Adrenal gland (tissue), 12 donors: Measurements from ENCODE around the gene CCDC13. TPM values are rescaled to one million over a fixed set of nuclear protein-coding genes. Genes with fewer than 3 reads are reported as not detected.

Experiments
- DNase-seq, 7 donors: peaks; one replicate each; pipeline ENCODE4 v3.0.0-alpha.2; 2019 to 2020
- H3K27ac ChIP-seq, 5 donors: fragments of 200-600 bp; sonication (generic) in 4 of 5; 1 replicate in 3 of 5; 2 replicates in 2 of 5; pipeline versions ENCODE4 v1.5.1 to v1.8.0; 2016 to 2020; ENCODE audit warnings: mild to moderate bottlenecking in 1 of 5
- H3K27me3 ChIP-seq: fragments of 200-600 bp; 2 replicates; pipeline ENCODE4 v1.8.0; 2021
- H3K36me3 ChIP-seq, 2 donors: fragments of 200-600 bp; replicated peaks in 1 of 2; 1 replicate in 1 of 2; 2 replicates in 1 of 2; pipeline versions ENCODE4 v1.5.1 to v1.8.0; 2018 to 2022
- H3K4me1 ChIP-seq, 2 donors: fragments of 200-600 bp; replicated peaks in 1 of 2; 1 replicate in 1 of 2; 2 replicates in 1 of 2; pipeline versions ENCODE4 v1.5.1 to v1.8.0; 2018 to 2021
- H3K4me3 ChIP-seq, 4 donors: fragments of 200-600 bp; sonication (generic) in 3 of 4; one replicate each; pipeline ENCODE4 v1.5.1; 2016 to 2018
- H3K9me3 ChIP-seq, 3 donors: fragments of 200-600 bp; sonication (generic) in 1 of 3; replicated peaks in 1 of 3; 1 replicate in 2 of 3; 2 replicates in 1 of 3; pipeline versions ENCODE4 v1.5.1 to v1.8.0; 2016 to 2021
- POLR2A ChIP-seq, 2 donors: fragments of 450-650 bp; IDR thresholded peaks; one replicate each; pipeline ENCODE4 v1.6.1; 2017; ENCODE audit warnings: antibody characterized with exemption in 2 of 2, mild to moderate bottlenecking in 2 of 2, moderate library complexity in 1 of 2
- WGBS, 4 donors: extraction: QIAGEN DNeasy Blood & Tissue Kit in 2 of 4; methylation state at CpG; one replicate each; pipeline versions ENCODE4 v1.1.5 to v1.1.7; 2013 to 2017; 5-methylcytosine and 5-hydroxymethylcytosine counted together
- intact Hi-C, 2 donors: fragments of 100-400 bp; cut with DNase I; formaldehyde crosslinking; loops; one replicate each; pipeline versions ENCODE4 v1.14.1 to v1.15.0; 2022 to 2023
- polyA plus RNA-seq, 3 donors: library from polyadenylated mRNA; stranded (reverse); fragments of 200-250 nt in 2 of 3; fragments of 350-450 nt in 1 of 3; fragmentation: Illumina TruSeq in 1 of 3; extraction: RNeasy Lipid Tissue Mini Kit (QIAGEN cat#74804) in 1 of 3; gene quantifications; one replicate each; pipeline ENCODE4 v1.2.3, GENCODE V29; 2013 to 2014
- total RNA-seq, 9 donors: library from RNA; depleted of rRNA in 4 of 9; stranded (reverse); fragments of >200 nt in 4 of 9; fragments of 120-200 nt in 1 of 9; fragmentation: NEBNext Ultra II Directional in 1 of 9; extraction: Animal tissue kit (Norgen Biotek cat#: 25700) in 1 of 9; gene quantifications; one replicate each; pipeline versions ENCODE4 v1.1.0 to v1.2.4, GENCODE V29; 2013 to 2023
- TF ChIP-seq, protein P1 (sequence below), 6 experiments: fragments of 450-650 bp in 4 of 6; fragments of 200-600 bp in 2 of 6; sonication (generic) in 1 of 6; IDR thresholded peaks; 1 replicate in 5 of 6; 2 replicates in 1 of 6; pipeline versions ENCODE4 v1.5.1 to v1.8.0; 2016 to 2021; ENCODE audit warnings: antibody characterized with exemption in 6 of 6, mild to moderate bottlenecking in 2 of 6, moderate library complexity in 1 of 6
- donor health status: healthy with polysubstance abuse.
- donor health status: Bipolar disorder and iron deficiency.
- donor health status: DM: yes; HTN: yes; CAD: no.
- donor health status: DM: no; HTN: no; CAD: no.
- donor health status: DM: no; HTN: no; CAD: no.
- donor health status: DM: yes; HTN: yes; CAD: no.

CCDC13 gene
- total and polyA plus RNA-seq, 12 donors: 0.35 to 2.1 (median 1.1) TPM; not detected in 2

DNA sequence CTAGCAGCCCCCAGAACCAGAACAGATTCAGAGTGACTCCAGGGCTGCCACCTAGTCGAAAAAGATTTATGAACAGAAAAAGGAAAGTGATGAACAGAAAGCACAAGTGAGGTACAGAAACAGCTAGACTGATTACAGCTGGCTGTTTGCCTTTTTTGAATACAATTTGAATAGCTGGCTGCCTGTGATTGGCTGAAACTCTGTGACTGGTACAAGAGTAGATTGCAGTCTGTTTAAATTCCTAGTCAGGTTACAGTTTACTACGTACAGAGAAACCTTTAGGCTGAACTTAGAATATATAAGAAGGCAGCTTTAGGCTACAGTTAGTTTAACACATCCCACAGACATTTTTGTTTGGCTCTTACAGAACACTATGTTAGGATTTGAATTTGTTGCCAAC is 10.0 kb downstream of the CCDC13 start:
- no peaks in the 10 kb centered on the region for H3K9me3 ChIP-seq
- DNase-seq: no peak
- no peak overlapping the region for H3K4me3 ChIP-seq
- 69 to 78% (median 73%) methylated on average over 2 of the region's 2 CpGs for WGBS, 4 donors
- no peaks in the 10 kb centered on the region for H3K27me3 ChIP-seq
- H3K4me1 ChIP-seq: peaks cover 0 to 7% of the 10 kb centered on the region in 2 donors
- intact Hi-C loops: no loop called here
- TF ChIP-seq POLR2A (IDR thresholded peaks at IDR 0.05): no peak
- TF ChIP-seq, protein P1, sequence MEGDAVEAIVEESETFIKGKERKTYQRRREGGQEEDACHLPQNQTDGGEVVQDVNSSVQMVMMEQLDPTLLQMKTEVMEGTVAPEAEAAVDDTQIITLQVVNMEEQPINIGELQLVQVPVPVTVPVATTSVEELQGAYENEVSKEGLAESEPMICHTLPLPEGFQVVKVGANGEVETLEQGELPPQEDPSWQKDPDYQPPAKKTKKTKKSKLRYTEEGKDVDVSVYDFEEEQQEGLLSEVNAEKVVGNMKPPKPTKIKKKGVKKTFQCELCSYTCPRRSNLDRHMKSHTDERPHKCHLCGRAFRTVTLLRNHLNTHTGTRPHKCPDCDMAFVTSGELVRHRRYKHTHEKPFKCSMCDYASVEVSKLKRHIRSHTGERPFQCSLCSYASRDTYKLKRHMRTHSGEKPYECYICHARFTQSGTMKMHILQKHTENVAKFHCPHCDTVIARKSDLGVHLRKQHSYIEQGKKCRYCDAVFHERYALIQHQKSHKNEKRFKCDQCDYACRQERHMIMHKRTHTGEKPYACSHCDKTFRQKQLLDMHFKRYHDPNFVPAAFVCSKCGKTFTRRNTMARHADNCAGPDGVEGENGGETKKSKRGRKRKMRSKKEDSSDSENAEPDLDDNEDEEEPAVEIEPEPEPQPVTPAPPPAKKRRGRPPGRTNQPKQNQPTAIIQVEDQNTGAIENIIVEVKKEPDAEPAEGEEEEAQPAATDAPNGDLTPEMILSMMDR (IDR thresholded peaks at IDR 0.05): no peak
- H3K27ac ChIP-seq: no peak overlapping the region
- H3K36me3 ChIP-seq: no peaks in the 10 kb centered on the region

DNA sequence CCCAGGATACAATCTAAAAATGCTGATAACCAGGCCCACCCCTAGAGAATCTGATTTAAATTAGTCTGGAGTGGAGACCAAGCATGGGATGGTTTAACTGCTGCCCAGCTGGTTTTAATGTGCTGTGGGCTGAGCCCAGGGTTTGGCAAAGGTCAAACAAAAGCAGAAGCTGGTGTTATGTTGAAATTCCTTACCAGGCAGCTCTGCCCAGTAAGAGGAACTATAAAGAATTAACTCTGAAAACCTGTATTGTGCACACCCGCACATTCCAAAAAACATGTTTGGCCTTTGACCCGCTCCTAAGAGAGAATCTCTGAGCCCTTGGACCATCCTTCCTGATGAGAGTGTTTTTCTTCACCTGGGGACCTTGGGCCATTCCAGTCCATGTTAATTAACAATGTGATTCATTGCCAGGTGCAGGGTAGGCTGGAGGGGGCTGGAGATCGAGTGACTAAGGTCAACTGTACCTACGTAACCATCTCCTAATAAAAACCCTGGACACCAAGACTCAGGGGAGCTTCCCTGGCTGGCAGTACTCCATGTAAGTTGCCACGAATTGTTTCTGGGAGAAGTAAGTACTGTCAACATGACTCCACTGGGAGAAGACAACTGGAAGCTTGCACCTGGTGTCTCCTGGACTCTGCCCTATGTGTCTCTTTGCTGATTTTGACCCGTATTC is 10.9 kb downstream of the CCDC13 start:
- no peak overlapping the region for H3K27ac ChIP-seq
- intact Hi-C loops: no loop called here
- no peak for TF ChIP-seq POLR2A (IDR thresholded peaks at IDR 0.05)
- TF ChIP-seq, protein P1 (IDR thresholded peaks at IDR 0.05): no peak
- H3K9me3 ChIP-seq: no peaks in the 10 kb centered on the region
- H3K4me1 ChIP-seq: peaks cover 0 to 7% of the 10 kb centered on the region in 2 donors
- no peak overlapping the region for H3K4me3 ChIP-seq
- DNase-seq: peak in 2 of 7 donors; percentile 31 to 51
- no peaks in the 10 kb centered on the region for H3K36me3 ChIP-seq
- WGBS, 4 donors: 80 to 88% (median 86%) methylated on average over 5 to 6 of the region's 6 CpGs
- H3K27me3 ChIP-seq: no peaks in the 10 kb centered on the region

DNA sequence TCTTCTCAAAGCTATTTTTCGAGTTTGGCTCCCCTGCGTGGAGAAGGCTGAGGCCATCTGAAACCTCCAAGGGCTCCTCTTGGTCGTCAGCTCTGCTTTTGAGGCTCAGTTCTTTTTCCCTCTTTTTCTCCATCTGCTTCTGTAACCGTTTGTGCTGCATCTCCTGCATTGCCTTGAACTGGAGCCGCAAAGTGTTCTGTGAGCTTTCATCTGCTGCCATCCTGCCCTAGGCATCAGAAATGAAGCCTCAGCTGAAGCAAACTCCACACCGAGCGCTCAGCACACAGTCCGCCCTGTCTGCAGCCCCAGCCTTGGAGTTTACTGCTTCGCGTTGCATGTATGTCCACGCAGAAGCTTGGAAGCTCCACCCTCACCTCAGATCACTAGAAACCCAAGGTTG is 14.9 kb downstream of the CCDC13 start:
- Histone ChIP-seq H3K27me3 (no peaks in the 10 kb centered on the region), H3K9me3 (no peaks in the 10 kb centered on the region), H3K36me3 (no peaks in the 10 kb centered on the region), H3K4me3 (no peak overlapping the region), H3K27ac (no peak overlapping the region), H3K4me1 (peaks cover 0 to 7% of the 10 kb centered on the region in 2 donors)
- TF ChIP-seq POLR2A (IDR thresholded peaks at IDR 0.05): no peak
- TF ChIP-seq, protein P1 (IDR thresholded peaks at IDR 0.05): no peak
- WGBS, 4 donors: 84 to 88% (median 86%) methylated on average over 11 of the region's 11 CpGs
- no peak for DNase-seq
- intact Hi-C loops: no loop called here

DNA sequence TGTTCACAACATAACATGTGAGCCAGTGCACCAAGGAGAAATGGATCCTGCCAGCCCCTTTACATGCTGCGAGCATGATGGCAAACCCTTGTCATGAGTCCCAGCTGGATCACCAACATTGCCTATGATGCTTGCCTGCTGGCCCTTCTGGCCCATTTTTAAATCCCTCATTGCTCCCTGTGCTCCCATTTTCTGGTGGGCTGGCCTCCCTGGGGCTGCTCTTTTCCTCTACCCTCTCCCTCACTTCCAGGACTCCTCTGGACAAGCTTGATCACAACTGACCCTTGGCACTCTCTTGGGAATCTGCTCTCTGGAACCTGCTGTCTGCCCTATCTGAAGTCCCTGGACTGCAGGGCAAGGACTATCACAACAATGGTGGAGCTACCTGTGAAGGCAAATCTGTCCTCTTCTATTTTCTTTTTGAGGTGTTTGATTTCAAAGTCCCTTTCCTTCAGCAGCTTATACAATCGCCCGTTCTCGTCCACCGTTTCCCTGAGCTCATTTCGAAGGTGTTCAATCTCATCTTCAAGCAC is 16.3 kb downstream of the CCDC13 start:
- TF ChIP-seq, protein P1 (IDR thresholded peaks at IDR 0.05): no peak
- TF ChIP-seq POLR2A (IDR thresholded peaks at IDR 0.05): no peak
- Histone ChIP-seq H3K27ac (no peak overlapping the region), H3K9me3 (no peaks in the 10 kb centered on the region), H3K27me3 (no peaks in the 10 kb centered on the region), H3K36me3 (no peaks in the 10 kb centered on the region), H3K4me1 (no peaks in the 10 kb centered on the region), H3K4me3 (no peak overlapping the region)
- WGBS, 4 donors: 91 to 95% (median 94%) methylated on average over 6 of the region's 6 CpGs
- DNase-seq: no peak
- intact Hi-C loops: no loop called here
